GM18520 (cell line): ENCODE results near the gene TUBB2B.
"Not testable (repeated sequence)": the region's sequence is repeated elsewhere in the genome, so short reads cannot be mapped to it uniquely, and the experiment has no call there.

ENCODE experiments used
- ATAC-seq: cut with Tn5 transposase; IDR thresholded peaks from one replicate; pipeline ENCODE4 v1.9.1; 2021; ENCODE audit not compliant: unreplicated experiment

The TUBB2B gene

GRCh38 chr6:3190779-3191178 is 36.7 kb downstream of the TUBB2B start:
- no peak for ATAC-seq

GRCh38 chr6:3190056-3190455 is 37.4 kb downstream of the TUBB2B start:
- no peak for ATAC-seq

GRCh38 chr6:3189192-3189591 is 38.3 kb downstream of the TUBB2B start:
- not testable (repeated sequence) for ATAC-seq

- ATAC-seq = no peak
Measured at GRCh38 chr6:3188262-3188661, 39.2 kb downstream of the TUBB2B start.

- ATAC-seq = no peak
Measured at GRCh38 chr6:3186974-3187382, 40.5 kb downstream of the TUBB2B start.

- ATAC-seq = no peak
Measured at GRCh38 chr6:3183066-3183465, 44.4 kb downstream of the TUBB2B start.

GRCh38 chr6:3181105-3181504 is 46.3 kb downstream of the TUBB2B start:
- ATAC-seq = no peak

GRCh38 chr6:3179945-3180344 is 47.5 kb downstream of the TUBB2B start:
- ATAC-seq = not testable (repeated sequence)

- not testable (repeated sequence) for ATAC-seq
Measured at GRCh38 chr6:3178666-3179065, 48.8 kb downstream of the TUBB2B start.

- no peak for ATAC-seq
Measured at GRCh38 chr6:3176562-3177355, 50.7 kb downstream of the TUBB2B start.

GRCh38 chr6:3175715-3176402 is 51.6 kb downstream of the TUBB2B start:
- ATAC-seq = no peak
